ENCODE data around the gene SNAP47.

SNAP47 gene

GRCh38 chr1:227803933-227804332, 68.7 kb downstream of the SNAP47 start:
- Histone ChIP-seq H3K27ac (ENCODE audit: low read depth, low read length) (no peak overlapping the region), H3K4me3 (ENCODE audit: low read length) (no peak overlapping the region), H3K27me3 (ENCODE audit: control insufficient read depth, low read length) (no peaks in the 10 kb centered on the region; the same call in 1 of the 2 replicates), H3K4me1 (ENCODE audit: control insufficient read depth, low read length) (no peaks in the 10 kb centered on the region), H3K36me3 (ENCODE audit: control insufficient read depth, low read length) (no peaks in the 10 kb centered on the region), H3K79me2 (ENCODE audit: control insufficient read depth, low read length) (no peaks in the 10 kb centered on the region), H4K20me1 (ENCODE audit: control insufficient read depth, insufficient read depth, low read depth, low read length) (no peaks in the 10 kb centered on the region), H3K9me3 (ENCODE audit: control insufficient read depth, insufficient read depth, low read length) (0 out of 2 replicates have a peak, but pooled peaks cover 3% of the 10 kb centered on the region), H3F3A (ENCODE audit: control insufficient read depth, insufficient read depth) (no peaks in the 10 kb centered on the region), H3K9me2 (replicated peaks; ENCODE audit: control insufficient read depth, low read length) (no peaks in the 10 kb centered on the region), H3K4me2 (ENCODE audit: low read length) (no peak overlapping the region)
- TF ChIP-seq CTCF (IDR thresholded peaks at IDR 0.05; ENCODE audit: low read depth, low read length, poor library complexity, severe bottlenecking) (no peak), EZH2phosphoT487 (IDR thresholded peaks at IDR 0.05; ENCODE audit: borderline replicate concordance, low read length) (no peak)

GRCh38 chr1:227805606-227806197, 70.5 kb downstream of the SNAP47 start:
- no peaks in the 10 kb centered on the region for H3K27me3 ChIP-seq (ENCODE audit: control insufficient read depth, low read length)
- H4K20me1 ChIP-seq (ENCODE audit: control insufficient read depth, insufficient read depth, low read depth, low read length): no peaks in the 10 kb centered on the region
- H3K79me2 ChIP-seq (ENCODE audit: control insufficient read depth, low read length): no peaks in the 10 kb centered on the region
- H3K4me3 ChIP-seq (ENCODE audit: low read length): no peak overlapping the region
- 0 out of 2 replicates have a peak, but pooled peaks cover 3% of the 10 kb centered on the region for H3K9me3 ChIP-seq (ENCODE audit: control insufficient read depth, insufficient read depth, low read length)
- H3K27ac ChIP-seq (ENCODE audit: low read depth, low read length): no peak overlapping the region
- H3K36me3 ChIP-seq (ENCODE audit: control insufficient read depth, low read length): no peaks in the 10 kb centered on the region
- H3K9me2 ChIP-seq (replicated peaks; ENCODE audit: control insufficient read depth, low read length): no peaks in the 10 kb centered on the region
- TF ChIP-seq CTCF (IDR thresholded peaks at IDR 0.05; ENCODE audit: low read depth, low read length, poor library complexity, severe bottlenecking) (no peak), EZH2phosphoT487 (IDR thresholded peaks at IDR 0.05; ENCODE audit: borderline replicate concordance, low read length) (no peak)
- H3K4me1 ChIP-seq (ENCODE audit: control insufficient read depth, low read length): no peaks in the 10 kb centered on the region
- no peaks in the 10 kb centered on the region for H3F3A ChIP-seq (ENCODE audit: control insufficient read depth, insufficient read depth)
- no peak overlapping the region for H3K4me2 ChIP-seq (ENCODE audit: low read length)

GRCh38 chr1:227808566-227808965, 73.3 kb downstream of the SNAP47 start:
- H3F3A ChIP-seq (ENCODE audit: control insufficient read depth, insufficient read depth): no peaks in the 10 kb centered on the region
- 0 out of 2 replicates have a peak, but pooled peaks cover 3% of the 10 kb centered on the region for H3K9me3 ChIP-seq (ENCODE audit: control insufficient read depth, insufficient read depth, low read length)
- H3K4me1 ChIP-seq (ENCODE audit: control insufficient read depth, low read length): no peaks in the 10 kb centered on the region
- TF ChIP-seq CTCF (IDR thresholded peaks at IDR 0.05; ENCODE audit: low read depth, low read length, poor library complexity, severe bottlenecking) (no peak), EZH2phosphoT487 (IDR thresholded peaks at IDR 0.05; ENCODE audit: borderline replicate concordance, low read length) (no peak)
- no peaks in the 10 kb centered on the region for H4K20me1 ChIP-seq (ENCODE audit: control insufficient read depth, insufficient read depth, low read depth, low read length)
- H3K27ac ChIP-seq (ENCODE audit: low read depth, low read length): no peak overlapping the region
- H3K4me3 ChIP-seq (ENCODE audit: low read length): no peak overlapping the region
- H3K27me3 ChIP-seq (ENCODE audit: control insufficient read depth, low read length): no peaks in the 10 kb centered on the region
- no peaks in the 10 kb centered on the region for H3K9me2 ChIP-seq (replicated peaks; ENCODE audit: control insufficient read depth, low read length)
- H3K79me2 ChIP-seq (ENCODE audit: control insufficient read depth, low read length): no peaks in the 10 kb centered on the region
- H3K4me2 ChIP-seq (ENCODE audit: low read length): no peak overlapping the region
- H3K36me3 ChIP-seq (ENCODE audit: control insufficient read depth, low read length): no peaks in the 10 kb centered on the region
